HG03442 (cell line): ENCODE measurements around the gene XPO1.
"Not testable (repeated sequence)": the region's sequence is repeated elsewhere in the genome, so short reads cannot be mapped to it uniquely, and the experiment has no call there.

Experiments
- ATAC-seq: cut with Tn5 transposase; IDR thresholded peaks from one replicate; pipeline ENCODE4 v1.9.1; 2021; ENCODE audit warnings: mild to moderate bottlenecking, moderate library complexity; ENCODE audit not compliant: unreplicated experiment

XPO1 gene, protein sequence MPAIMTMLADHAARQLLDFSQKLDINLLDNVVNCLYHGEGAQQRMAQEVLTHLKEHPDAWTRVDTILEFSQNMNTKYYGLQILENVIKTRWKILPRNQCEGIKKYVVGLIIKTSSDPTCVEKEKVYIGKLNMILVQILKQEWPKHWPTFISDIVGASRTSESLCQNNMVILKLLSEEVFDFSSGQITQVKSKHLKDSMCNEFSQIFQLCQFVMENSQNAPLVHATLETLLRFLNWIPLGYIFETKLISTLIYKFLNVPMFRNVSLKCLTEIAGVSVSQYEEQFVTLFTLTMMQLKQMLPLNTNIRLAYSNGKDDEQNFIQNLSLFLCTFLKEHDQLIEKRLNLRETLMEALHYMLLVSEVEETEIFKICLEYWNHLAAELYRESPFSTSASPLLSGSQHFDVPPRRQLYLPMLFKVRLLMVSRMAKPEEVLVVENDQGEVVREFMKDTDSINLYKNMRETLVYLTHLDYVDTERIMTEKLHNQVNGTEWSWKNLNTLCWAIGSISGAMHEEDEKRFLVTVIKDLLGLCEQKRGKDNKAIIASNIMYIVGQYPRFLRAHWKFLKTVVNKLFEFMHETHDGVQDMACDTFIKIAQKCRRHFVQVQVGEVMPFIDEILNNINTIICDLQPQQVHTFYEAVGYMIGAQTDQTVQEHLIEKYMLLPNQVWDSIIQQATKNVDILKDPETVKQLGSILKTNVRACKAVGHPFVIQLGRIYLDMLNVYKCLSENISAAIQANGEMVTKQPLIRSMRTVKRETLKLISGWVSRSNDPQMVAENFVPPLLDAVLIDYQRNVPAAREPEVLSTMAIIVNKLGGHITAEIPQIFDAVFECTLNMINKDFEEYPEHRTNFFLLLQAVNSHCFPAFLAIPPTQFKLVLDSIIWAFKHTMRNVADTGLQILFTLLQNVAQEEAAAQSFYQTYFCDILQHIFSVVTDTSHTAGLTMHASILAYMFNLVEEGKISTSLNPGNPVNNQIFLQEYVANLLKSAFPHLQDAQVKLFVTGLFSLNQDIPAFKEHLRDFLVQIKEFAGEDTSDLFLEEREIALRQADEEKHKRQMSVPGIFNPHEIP (N-terminal part only)

DNA sequence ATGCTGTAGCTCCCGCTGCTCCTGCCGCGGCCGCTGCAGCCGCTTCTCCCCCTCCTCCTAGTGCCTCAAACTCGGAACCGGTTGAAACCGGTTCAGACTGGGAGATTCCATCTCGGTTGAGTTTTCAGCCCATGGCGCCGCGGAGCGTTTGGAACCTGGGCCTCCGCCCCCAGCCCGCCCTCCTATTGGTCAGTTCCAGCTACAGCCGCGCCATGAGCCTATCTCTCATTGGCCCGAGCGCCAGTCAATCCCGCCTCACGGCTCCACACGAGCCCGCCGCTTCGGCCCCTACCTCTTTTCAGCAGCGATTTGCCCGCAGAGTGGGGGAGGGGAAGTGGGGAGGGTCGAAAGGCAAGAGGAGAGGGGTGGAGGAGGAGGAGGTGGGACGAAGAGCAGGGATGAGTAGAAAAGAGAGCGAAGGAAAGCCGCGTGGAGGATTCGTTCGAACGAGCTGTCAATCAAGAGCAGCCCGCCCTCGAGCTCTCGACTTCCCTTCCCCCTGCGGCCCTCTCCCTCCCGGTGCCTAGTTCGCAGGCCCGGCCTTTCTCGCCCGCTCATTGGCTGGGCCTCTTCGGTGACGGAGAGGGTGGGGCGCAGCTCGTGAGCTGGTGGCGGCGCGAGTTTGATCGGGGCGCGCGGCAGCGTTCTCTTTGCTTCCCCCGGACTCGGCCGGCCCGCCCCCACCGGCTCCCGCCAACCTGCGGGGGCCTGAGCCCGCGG is at the start of gene XPO1:
Gene XPO1, minus strand, starts transcription at position 157 of the 720 bp plus-strand sequence. CDS start 4,459 bp downstream, outside the sequence.
- ATAC-seq: peak; percentile 79

DNA sequence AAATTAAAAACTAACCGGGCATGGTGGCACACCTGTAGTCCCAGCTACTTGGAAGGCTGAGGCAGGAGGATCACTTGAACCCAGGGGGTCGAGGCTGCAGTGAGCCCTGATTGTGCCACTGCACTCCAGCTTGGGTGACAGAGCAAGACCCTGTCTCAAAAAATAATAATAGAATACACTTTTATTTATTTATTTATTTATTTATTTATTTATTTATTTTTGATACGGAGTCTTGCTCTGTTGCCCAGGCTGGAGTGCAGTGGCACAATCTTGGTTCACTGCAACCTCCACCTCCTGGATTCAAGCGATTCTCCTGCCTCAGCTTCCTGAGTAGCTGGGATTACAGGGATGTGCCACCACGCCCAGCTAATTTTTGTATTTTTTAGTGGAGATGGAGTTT is 48.8 kb upstream of the XPO1 start:
- ATAC-seq: not testable (repeated sequence)

DNA sequence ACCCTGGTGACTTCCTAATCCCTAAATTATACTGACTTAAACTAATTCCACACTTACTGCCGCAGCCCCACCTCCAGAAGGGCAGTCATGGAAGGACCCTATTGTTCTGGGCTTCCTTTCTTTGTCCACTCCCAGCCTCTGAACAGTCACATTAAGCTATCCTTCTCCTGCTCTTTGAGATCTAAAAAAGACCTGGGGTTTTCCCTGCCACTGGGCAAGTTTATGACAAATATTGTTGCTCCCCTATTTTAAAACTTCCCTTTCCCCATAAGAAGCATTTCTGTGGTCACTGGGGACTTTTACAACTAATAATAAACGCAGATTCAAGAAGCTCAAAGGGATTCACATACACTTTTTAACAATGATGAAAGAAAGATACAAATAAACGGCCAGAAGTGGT is 47.2 kb upstream of the XPO1 start:
- ATAC-seq: no peak

DNA sequence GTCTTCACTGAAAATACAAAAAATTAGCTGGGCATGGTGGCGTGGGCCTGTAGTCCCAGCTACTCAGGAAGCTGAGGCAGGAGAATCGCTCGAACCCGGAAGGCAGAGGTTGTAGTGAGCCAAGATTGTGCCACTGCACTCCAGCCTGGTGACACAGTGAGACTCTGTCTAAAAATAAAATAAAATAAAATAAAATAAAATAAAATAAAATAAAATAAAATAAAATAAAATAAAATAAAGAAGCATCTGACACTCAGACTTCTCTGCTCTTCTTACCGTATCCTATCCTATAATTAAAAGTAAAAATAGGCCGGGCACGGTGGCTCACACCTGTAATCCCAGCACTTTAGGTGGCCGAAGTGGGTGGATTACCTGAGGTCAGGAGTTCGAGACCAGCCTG is 46.2 kb upstream of the XPO1 start:
- not testable (repeated sequence) for ATAC-seq

DNA sequence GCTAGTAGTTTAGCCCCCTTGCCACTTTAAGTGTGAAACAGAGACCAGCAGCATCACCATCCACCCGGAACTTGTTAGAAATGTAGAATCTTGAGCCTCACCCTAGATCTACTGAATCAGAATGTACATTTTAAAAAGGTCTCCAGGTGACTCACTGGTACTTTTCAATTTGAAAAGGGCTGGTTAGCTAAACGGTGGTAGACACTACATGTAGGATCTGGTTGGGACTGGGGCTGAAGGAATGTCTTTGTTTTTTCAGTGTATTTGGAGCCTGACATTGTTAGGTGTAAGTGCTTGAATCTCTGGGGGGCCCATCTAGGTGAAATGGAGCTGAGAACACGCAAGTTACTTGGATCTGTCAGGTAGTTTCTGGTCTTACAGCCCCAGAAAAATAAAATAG is 44.0 kb upstream of the XPO1 start:
- no peak for ATAC-seq

DNA sequence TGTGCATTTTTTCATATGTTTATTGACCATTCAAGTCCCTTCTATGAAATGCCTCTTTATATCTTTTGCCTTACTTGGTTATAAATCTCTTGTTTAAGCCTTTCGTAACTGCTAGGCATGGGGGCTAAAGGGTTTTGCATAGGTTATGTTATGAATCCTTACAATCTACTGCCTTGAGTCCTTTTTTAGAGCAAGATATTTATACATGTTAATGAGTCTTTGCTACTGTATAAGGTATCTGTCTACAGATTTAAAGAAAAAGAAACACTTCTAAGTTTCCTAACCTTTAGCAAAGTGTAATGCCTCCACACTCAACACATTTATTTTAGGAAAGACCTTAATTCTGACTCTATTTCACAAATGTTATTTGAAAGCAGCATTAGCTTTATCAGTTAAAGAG is 43.6 kb upstream of the XPO1 start:
- ATAC-seq: no peak

DNA sequence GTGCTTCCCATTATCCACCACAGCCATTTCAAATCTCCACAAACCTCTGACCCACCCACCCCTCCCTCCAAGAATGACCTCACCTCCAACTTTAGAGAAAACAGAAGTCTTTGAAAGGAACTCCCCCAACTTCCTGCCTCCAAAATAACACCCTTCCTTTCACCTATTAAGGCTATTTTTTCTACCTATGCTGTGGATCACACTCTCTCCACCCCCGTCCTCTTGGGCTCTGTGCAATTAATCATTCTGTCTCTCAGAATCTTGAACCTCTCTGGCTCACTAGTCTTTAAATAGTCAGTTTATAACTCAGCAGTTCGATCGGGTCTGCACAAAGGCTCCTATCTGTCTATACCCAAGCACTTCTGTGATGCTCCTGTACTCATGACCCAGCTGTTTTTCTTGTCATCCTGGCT is 37.3 kb upstream of the XPO1 start:
- ATAC-seq: no peak

DNA sequence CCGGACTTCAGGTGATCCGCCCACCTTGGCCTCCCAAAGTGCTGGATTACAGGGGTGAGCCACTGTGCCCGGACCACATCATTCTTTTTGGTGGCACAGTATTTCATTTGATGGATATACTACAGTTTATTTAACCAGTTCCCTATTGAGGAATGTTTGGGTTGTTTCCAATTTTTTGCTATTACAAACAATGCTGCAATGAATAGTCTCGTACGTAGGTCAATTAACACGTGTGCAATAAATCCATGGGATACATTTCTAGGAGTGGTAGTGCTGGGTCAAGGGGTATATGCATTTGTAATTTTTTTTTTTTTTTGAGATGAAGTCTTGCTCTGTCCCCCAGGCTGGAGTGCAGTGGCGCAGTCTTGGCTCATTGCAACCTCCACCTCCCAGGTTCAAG is 28.4 kb upstream of the XPO1 start:
- no peak for ATAC-seq

DNA sequence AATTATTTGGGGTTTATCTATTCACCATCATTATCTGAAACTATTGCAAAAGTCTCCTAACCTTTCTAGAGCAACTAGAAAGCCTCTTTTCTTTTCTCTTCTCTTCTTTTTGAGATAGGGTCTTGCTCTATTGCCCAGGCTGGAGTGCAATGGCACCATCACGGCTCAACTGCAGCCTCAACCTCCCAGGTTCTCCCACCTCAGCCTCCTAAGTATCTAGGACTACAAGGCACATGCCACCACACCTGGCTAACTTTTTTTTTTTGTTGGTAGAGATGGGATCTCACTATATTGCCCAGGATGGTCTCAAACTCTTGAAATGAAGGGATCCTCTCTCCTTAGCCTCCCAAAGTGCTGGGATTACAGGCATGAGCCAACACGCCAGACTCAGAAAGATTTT is 24.5 kb upstream of the XPO1 start:
- ATAC-seq: no peak

DNA sequence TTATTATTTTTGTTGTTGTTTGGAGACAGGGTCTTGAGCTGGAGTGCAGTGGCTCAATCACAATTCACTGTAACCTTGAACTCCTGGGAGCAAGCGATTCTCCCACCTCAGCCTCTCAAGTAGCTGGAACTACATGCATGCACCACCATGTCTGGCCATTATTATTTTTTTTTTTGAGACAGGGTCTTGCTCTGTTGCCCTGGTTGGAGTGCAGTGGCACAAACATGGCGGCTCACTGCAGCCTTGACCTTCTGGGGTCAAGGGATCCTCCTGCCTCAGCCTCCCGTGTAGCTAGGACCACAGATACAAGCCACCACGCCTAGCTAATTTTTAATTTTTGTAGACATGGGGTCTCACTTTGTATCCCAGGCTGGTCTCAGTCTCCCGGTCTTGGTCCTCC is 20.0 kb upstream of the XPO1 start:
- ATAC-seq: no peak

DNA sequence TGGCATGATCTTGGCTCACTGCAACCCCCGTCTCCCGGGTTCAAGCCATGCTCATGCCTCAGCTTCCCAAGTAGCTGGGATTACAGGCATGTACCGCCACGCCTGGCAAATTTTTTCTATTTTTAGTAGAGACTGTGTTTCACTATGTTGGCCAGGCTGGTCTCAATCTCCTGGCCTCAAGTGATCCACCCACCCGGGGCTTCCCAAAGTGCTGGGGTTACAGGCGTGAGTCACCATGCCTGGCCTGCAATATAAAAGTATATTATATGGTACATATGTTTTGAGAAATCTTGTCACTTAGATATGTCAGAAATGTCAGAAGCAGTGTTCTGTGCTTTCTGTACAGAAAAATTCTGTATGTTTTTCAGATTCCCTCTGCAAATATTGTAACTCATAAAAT is 19.2 kb upstream of the XPO1 start:
- no peak for ATAC-seq

DNA sequence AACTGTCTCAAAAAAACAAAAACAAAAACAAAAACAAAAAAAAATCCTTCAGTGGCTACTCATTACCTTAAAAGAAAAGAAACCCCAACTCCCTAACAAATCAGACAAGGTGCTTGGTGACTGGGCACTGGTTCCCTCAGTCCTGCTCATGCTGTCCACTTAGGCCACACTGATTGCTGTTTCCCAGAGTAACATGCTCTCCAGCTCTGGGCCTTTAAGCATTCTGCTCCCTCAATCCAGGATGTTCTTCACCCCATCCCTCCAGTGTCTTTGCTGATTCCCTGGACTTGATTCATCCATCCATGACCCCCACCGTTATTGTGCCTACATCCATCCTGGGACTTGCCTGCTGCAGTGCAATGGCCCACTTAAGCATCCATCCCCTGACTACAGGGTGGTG is 16.4 kb upstream of the XPO1 start:
- ATAC-seq: no peak

DNA sequence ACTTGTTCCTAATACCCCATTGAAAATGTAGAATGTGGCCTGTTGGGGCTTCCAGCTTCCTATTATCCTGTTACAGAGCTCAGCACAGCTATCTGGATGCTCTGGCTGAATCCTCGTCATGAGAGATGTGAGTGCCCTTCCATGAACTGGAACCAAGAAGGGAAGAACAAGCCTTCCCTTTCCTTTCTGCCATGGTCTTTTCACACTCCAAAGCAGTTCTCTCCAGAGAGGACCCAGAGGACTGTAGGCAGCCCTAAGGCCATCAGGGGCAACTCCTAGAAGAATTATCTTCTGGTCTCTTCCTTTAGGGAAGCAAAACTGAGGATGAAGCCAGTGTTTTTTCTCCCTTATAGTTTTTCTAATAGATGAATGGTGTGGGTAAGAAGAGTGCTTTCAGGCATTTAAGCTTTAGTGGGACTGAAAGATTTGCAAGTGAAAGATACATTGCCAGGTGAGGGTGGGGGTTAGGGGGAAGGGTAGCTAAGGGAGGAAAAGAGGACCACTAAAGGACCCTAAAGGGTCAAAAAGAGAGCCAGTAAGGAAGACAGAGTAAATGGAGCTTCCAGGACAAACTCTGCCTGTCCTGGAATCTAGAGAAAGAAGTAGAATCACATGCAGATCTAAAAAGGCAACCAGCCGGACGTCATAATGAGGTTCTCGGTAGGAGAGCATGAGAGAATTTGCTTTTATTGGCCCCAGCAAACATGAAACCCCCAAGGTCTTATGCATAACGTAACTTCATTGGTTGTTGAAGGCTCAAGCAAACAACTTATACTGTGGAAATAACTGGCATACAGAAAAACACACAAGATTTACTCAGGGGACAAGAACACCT is 12.4 kb upstream of the XPO1 start:
- no peak for ATAC-seq

DNA sequence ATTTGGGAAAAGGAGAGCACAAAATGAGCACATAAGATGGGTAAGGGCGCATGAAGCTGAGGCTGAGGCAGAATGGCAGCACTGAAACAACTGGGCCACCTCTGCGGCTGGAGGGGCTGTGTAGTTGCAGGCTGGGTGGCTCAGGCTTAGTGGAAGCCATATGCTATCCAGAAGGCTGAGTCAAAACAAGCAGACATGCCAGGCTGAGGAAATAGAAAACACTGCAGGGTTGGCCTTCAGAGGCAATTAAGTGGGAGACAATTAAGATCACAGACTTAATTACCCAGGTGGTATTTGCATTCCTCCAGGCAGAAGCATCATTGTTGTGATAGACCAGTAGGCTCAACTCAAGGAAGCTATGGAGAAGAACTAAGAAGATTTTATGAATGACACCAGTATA is 11.4 kb upstream of the XPO1 start:
- ATAC-seq: no peak

DNA sequence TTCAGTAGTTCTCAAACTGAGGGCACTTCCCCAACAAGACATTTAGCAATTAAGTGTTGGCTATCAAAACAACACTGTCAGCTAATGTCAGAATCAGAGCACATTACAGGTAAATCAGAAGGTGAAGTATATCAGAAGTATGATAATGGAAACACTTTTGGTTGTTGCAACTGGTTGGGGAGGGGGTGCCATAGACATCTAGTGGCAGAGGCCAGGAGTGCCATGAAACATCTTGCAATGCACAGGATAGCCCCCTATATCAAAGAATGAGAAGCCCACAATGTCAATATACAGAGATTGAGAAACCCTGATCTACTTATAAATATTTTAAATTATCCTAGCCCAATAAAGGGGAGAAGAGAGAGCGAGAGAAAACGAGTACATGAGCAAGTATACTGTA is 4.9 kb upstream of the XPO1 start:
- ATAC-seq: no peak

DNA sequence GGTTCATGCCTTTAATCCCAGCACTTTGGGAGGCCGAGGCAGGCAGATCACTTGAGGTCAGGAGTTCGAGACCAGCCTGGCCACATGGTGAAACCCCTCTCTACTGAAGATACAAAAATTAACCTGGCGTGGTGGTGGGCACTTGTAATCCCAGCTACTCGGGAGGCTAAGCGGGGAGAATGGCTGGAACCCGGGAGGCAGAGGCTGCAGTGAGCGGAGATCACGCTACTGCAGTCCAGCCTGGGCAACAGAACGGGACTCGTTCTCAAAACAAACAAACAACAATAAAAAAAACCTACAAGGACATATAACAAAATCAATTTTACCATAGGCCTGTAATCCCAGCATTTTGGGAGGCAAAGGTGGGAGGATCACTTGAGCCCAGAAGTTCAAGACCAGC is 2.0 kb upstream of the XPO1 start:
- ATAC-seq: not testable (repeated sequence)

DNA sequence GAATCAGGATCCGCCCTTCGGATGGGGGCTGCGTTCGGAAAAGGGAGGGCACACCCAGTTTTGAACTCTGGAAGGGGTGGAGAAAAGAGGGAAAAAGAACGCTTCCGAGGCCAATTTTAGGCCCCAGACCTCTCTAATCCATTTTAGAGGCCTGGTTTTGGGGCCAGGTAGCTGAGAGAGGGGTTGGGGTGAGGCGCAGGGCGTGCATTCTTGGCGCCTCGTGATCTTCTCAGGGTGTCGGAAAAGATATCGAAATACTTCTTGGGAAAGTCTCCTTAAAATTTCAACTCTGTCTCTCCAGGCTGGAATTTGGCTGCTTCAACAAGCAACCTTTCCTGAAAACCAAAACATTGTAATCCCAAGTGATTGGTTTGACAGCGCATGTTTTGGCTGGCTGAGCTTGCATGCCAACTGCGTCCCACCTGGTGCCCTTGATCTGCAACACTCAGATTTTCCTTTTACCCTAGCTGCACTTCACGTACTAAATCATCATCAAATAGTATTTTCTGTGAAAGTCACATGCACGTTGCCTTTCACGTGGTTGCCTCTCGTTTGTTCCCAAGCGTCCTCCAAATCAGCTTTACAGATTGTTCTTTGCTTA is 864 bp upstream of the XPO1 start:
- ATAC-seq: no peak

DNA sequence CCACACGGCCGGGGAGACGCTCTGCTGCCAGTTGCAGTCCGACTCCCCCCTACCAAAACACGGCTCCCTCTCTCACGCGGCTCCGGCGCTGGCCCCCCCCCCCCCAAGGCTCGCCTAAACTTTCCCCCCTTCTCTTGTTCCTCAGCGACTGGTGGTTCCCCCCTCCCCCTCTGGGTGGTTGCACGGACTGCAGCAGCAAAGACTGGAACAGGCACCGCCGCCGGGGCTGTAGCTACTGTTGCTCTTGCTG is 281 bp downstream of the XPO1 start:
- ATAC-seq: no peak

DNA sequence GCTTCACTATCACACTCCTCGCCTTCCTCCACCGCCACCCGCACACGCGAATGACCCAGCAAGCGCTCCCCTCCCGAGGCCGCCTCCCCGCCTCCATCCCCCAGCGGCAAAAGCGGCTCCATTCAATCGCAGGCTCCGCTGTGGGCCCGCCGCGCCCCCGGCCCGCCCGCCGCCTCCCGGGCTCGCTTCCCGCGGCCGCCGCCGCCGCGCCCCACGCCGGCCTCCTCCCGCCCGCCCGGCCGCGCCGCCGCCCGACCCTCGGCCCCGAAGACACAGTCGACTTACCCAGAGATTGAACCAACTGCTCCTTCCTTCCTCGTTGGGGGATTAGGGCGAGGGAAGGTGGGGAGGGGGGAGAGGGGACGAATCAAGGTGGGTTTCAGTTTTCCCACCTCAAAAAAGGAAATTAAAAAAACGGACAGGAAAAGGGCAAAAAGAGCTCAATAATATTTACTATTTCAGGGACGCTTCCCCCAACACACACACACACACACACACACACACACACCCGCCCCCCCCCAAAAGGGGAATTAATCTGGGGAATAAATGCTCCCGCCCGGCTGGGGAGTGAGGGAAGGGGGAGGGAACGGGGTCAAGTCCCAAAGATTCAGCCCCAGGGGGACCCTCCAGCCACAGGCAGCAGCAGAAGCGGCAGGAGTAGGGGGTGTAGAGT is 743 bp downstream of the XPO1 start:
- no peak for ATAC-seq
